MM.1S (cell line): Measurements from ENCODE around the gene HSD17B4.
A peak's percentile ranks its signal among the peaks of the same experiment; 100 is the strongest.

Experiments used
- DNase-seq: peaks from one replicate; pipeline ENCODE4 v3.0.0-alpha.2; 2015
- H2AFZ ChIP-seq: fragments of 300-600 bp; sonication (generic); 2 replicates; pipeline ENCODE4 v1.6.0; 2016; ENCODE audit warnings: antibody characterized with exemption, low read length
- H3F3A ChIP-seq: fragments of 300-600 bp; sonication (generic); 2 replicates; pipeline ENCODE4 v1.6.1; 2016; ENCODE audit warnings: mild to moderate bottlenecking, antibody characterized with exemption, low read length, moderate library complexity, mixed read lengths; ENCODE audit not compliant: insufficient read depth
- H3K27ac ChIP-seq: fragments of 300-600 bp; sonication (generic); 2 replicates; pipeline ENCODE4 v1.5.1; 2016; ENCODE audit warnings: mild to moderate bottlenecking, low read length
- H3K27me3 ChIP-seq: fragments of 300-600 bp; sonication (generic); replicated peaks from 2 replicates; pipeline ENCODE4 v1.6.0; 2016; ENCODE audit warnings: low read length; ENCODE audit not compliant: insufficient read depth
- H3K36me3 ChIP-seq: fragments of 300-600 bp; sonication (generic); replicated peaks from 2 replicates; pipeline ENCODE4 v1.6.1; 2016; ENCODE audit warnings: mild to moderate bottlenecking, low read length, mixed read lengths; ENCODE audit not compliant: insufficient read depth
- H3K4me1 ChIP-seq: fragments of 300-600 bp; sonication (generic); 2 replicates; pipeline ENCODE4 v1.6.1; 2016; ENCODE audit warnings: low read length, mixed read lengths
- H3K4me2 ChIP-seq: fragments of 300-600 bp; sonication (generic); 2 replicates; pipeline ENCODE4 v1.6.0; 2016; ENCODE audit warnings: low read depth, low read length
- H3K4me3 ChIP-seq: fragments of 300-600 bp; sonication (generic); 2 replicates; pipeline ENCODE4 v1.5.1; 2016; ENCODE audit warnings: low read length, mixed read lengths
- H3K79me2 ChIP-seq: fragments of 300-600 bp; sonication (generic); 2 replicates; pipeline ENCODE4 v1.6.1; 2016; ENCODE audit warnings: mixed run types, low read length, mixed read lengths
- H3K9ac ChIP-seq: fragments of 300-600 bp; sonication (generic); 2 replicates; pipeline ENCODE4 v1.6.1; 2016; ENCODE audit warnings: low read length, mixed read lengths
- H3K9me2 ChIP-seq: fragments of 300-600 bp; sonication (generic); replicated peaks from 2 replicates; pipeline ENCODE4 v1.6.1; 2016; ENCODE audit warnings: mild to moderate bottlenecking, low read length, mixed read lengths; ENCODE audit not compliant: insufficient read depth
- H3K9me3 ChIP-seq: fragments of 300-600 bp; sonication (generic); replicated peaks from 2 replicates; pipeline ENCODE4 v1.6.1; 2016; ENCODE audit warnings: mild to moderate bottlenecking, low read length, mixed read lengths; ENCODE audit not compliant: insufficient read depth
- H4K20me1 ChIP-seq: fragments of 300-600 bp; sonication (generic); 2 replicates; pipeline ENCODE4 v1.6.1; 2016; ENCODE audit warnings: mild to moderate bottlenecking, low read length, moderate library complexity, mixed read lengths; ENCODE audit not compliant: insufficient read depth
- EZH2 ChIP-seq: fragments of 300-600 bp; sonication (generic); optimal IDR thresholded peaks from 2 replicates; pipeline ENCODE3; 2017; ENCODE audit warnings: low read depth, mild to moderate bottlenecking, antibody characterized with exemption, low read length, mixed read lengths
- EZH2phosphoT487 ChIP-seq: fragments of 300-600 bp; sonication (generic); IDR thresholded peaks from 2 replicates; pipeline ENCODE4 v1.6.1; 2018; ENCODE audit warnings: antibody characterized with exemption, low read length
- TF ChIP-seq, protein P1 (sequence below): fragments of 300-600 bp; sonication (generic); IDR thresholded peaks from 2 replicates; pipeline ENCODE4 v1.5.1; 2016; ENCODE audit warnings: antibody characterized with exemption, low read length, mixed read lengths

Gene HSD17B4

DNA sequence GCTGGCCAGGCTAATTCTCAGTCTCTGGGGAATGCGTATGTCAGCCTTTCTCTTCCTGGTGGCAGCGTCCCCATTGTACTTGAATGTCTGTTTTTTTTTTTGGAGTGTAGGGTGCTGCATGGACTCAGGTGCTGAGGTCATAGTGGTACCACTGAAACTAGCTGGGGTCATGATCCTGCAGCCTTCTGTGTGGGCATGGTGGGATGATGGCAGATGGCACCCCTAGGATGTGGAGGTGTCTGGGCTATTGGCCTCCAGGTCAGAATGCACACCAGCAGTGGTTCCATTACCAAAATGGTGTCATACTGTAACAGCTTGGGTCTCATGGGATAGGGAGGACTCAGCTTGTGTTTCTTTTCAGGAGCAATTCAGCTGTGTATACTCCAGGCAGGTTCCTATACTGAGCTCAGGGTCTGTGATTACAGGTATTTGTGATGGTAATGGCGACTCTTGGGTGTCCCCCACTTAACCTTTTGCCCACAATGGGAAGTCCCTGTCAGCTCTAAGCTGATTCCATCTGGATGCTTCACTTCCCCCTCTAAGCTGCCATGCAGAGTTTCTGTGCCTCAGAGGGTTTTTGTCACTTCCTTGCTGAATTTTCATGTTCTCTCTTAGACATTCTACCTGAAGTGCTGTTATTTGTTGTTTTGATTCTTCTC, 17.9 kb downstream of the HSD17B4 start:
- TF ChIP-seq, protein P1, sequence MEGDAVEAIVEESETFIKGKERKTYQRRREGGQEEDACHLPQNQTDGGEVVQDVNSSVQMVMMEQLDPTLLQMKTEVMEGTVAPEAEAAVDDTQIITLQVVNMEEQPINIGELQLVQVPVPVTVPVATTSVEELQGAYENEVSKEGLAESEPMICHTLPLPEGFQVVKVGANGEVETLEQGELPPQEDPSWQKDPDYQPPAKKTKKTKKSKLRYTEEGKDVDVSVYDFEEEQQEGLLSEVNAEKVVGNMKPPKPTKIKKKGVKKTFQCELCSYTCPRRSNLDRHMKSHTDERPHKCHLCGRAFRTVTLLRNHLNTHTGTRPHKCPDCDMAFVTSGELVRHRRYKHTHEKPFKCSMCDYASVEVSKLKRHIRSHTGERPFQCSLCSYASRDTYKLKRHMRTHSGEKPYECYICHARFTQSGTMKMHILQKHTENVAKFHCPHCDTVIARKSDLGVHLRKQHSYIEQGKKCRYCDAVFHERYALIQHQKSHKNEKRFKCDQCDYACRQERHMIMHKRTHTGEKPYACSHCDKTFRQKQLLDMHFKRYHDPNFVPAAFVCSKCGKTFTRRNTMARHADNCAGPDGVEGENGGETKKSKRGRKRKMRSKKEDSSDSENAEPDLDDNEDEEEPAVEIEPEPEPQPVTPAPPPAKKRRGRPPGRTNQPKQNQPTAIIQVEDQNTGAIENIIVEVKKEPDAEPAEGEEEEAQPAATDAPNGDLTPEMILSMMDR = no peak
- TF ChIP-seq EZH2phosphoT487 (no peak), EZH2 (no peak)
- Histone ChIP-seq H3K9me3 (no peaks in the 10 kb centered on the region), H3K27me3 (no peaks in the 10 kb centered on the region), H3F3A (0 out of 2 replicates have a peak, but pooled peaks cover 7% of the 10 kb centered on the region), H3K9ac (no peak overlapping the region), H2AFZ (no peak overlapping the region), H3K79me2 (peaks cover 29% of the 10 kb centered on the region), H3K9me2 (no peaks in the 10 kb centered on the region), H3K27ac (no peak overlapping the region), H3K4me2 (no peak overlapping the region), H3K4me1 (peaks cover 11% of the 10 kb centered on the region; the same call in 1 of the 2 replicates), H3K36me3 (no peaks in the 10 kb centered on the region), H3K4me3 (no peak overlapping the region), H4K20me1 (no peaks in the 10 kb centered on the region)
- DNase-seq = no peak

DNA sequence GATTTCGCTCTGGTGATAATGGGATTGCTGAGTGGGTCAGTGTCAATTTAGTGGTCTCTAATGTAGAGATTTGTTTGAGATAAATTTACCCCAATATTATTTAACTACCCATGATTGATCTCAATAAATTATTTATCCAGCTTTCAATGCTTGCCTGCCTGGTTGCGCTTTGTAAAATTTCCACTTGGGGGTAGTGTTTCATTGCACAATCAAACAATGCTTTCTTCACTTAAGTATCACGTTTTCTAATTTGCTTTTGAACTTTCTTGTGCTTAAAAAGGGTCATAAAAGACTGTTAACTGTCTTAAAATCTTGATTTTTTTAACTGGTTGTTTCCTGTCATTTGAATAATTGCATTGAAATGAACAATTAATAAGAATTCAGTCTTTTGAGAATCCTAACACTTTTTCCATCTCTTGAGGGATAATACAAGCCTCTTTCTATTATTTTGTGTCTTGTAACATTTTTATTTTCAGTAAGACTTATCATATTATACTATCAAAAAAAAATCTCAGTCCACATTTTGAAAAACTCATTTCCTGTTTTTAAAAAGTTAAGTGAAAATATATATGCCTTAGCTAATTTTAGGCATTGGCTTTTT, 18.7 kb downstream of the HSD17B4 start:
- Histone ChIP-seq H3K36me3 (no peaks in the 10 kb centered on the region), H3K4me1 (peaks cover 11% of the 10 kb centered on the region; the same call in 1 of the 2 replicates), H3K4me2 (no peak overlapping the region), H3F3A (0 out of 2 replicates have a peak, but pooled peaks cover 7% of the 10 kb centered on the region), H2AFZ (no peak overlapping the region), H3K79me2 (peaks cover 24% of the 10 kb centered on the region), H3K9me3 (no peaks in the 10 kb centered on the region), H3K9ac (no peak overlapping the region), H3K27me3 (no peaks in the 10 kb centered on the region), H3K27ac (no peak overlapping the region), H3K9me2 (no peaks in the 10 kb centered on the region), H3K4me3 (no peak overlapping the region), H4K20me1 (no peaks in the 10 kb centered on the region)
- peak; percentile 51 for DNase-seq
- TF ChIP-seq EZH2 = no peak
- TF ChIP-seq, protein P1 = peak; percentile 81

- H3K4me2 ChIP-seq = no peak overlapping the region
- H3F3A ChIP-seq = no peaks in the 10 kb centered on the region
- no peak overlapping the region for H3K4me3 ChIP-seq
- H3K4me1 ChIP-seq = 0 out of 2 replicates have a peak, but pooled peaks cover 5% of the 10 kb centered on the region
- no peaks in the 10 kb centered on the region for H3K9me3 ChIP-seq
- H3K9ac ChIP-seq = no peak overlapping the region
- no peaks in the 10 kb centered on the region for H3K36me3 ChIP-seq
- H2AFZ ChIP-seq = no peak overlapping the region
- H3K27me3 ChIP-seq = no peaks in the 10 kb centered on the region
- H3K79me2 ChIP-seq = peaks cover 10% of the 10 kb centered on the region
- TF ChIP-seq EZH2 (no peak), EZH2phosphoT487 (no peak)
- TF ChIP-seq, protein P1 = no peak
- H3K27ac ChIP-seq = no peak overlapping the region
- DNase-seq = no peak
- no peaks in the 10 kb centered on the region for H4K20me1 ChIP-seq
- no peaks in the 10 kb centered on the region for H3K9me2 ChIP-seq
These were observed 20.9 kb downstream of the HSD17B4 start for GRCh38 chr5:119473241-119473640.
